KMS-11 (cell line): Measurements from ENCODE around the gene WDFY2.

Experiments
- H2AFZ ChIP-seq: fragments of 200-600 bp; sonication (generic); 2 replicates; pipeline ENCODE4 v1.6.1; 2016; ENCODE audit warnings: antibody characterized with exemption, mixed run types, low read depth
- H3K27ac ChIP-seq: fragments of 200-600 bp; sonication (generic); 2 replicates; pipeline ENCODE4 v1.6.1; 2016; ENCODE audit warnings: mild to moderate bottlenecking, mixed run types
- H3K27me3 ChIP-seq: fragments of 200-600 bp; sonication (generic); 2 replicates; pipeline ENCODE4 v1.6.1; 2017; ENCODE audit warnings: mild to moderate bottlenecking, low read depth, mixed run types, moderate library complexity; ENCODE audit not compliant: insufficient read depth
- H3K36me3 ChIP-seq: fragments of 200-600 bp; sonication (generic); 2 replicates; pipeline ENCODE4 v1.6.1; 2017; ENCODE audit warnings: mild to moderate bottlenecking, mixed run types; ENCODE audit not compliant: insufficient read depth
- H3K4me1 ChIP-seq: fragments of 200-600 bp; sonication (generic); 2 replicates; pipeline ENCODE4 v1.6.1; 2016; ENCODE audit warnings: mild to moderate bottlenecking, low read depth, mixed run types; ENCODE audit not compliant: poor library complexity, severe bottlenecking
- H3K4me2 ChIP-seq: fragments of 200-600 bp; sonication (generic); 2 replicates; pipeline ENCODE4 v1.7.0; 2016; ENCODE audit warnings: mild to moderate bottlenecking, mixed run types
- H3K4me3 ChIP-seq: fragments of 200-600 bp; sonication (generic); IDR thresholded peaks from 2 replicates; pipeline ENCODE4 v1.6.1; 2017; ENCODE audit warnings: low read depth, low read length, mixed read lengths; ENCODE audit not compliant: insufficient read depth
- H3K79me2 ChIP-seq: fragments of 200-600 bp; sonication (generic); 2 replicates; pipeline ENCODE4 v1.6.1; 2016; ENCODE audit warnings: low read depth, mixed run types; ENCODE audit not compliant: insufficient read depth
- H3K9ac ChIP-seq: fragments of 200-600 bp; sonication (generic); 2 replicates; pipeline ENCODE4 v1.6.1; 2016; ENCODE audit warnings: mild to moderate bottlenecking, mixed run types
- H4K20me1 ChIP-seq: fragments of 200-600 bp; sonication (generic); 2 replicates; pipeline ENCODE4 v1.6.1; 2016; ENCODE audit warnings: mild to moderate bottlenecking, mixed run types; ENCODE audit not compliant: insufficient read depth
- CTCF ChIP-seq: fragments of 200-600 bp; sonication (generic); conservative IDR thresholded peaks from 2 replicates; pipeline ENCODE4 v1.6.1; 2017; ENCODE audit warnings: low read depth, mild to moderate bottlenecking, antibody characterized with exemption, low read length, moderate library complexity, mixed read lengths

WDFY2 gene

GRCh38 chr13:51660813-51661212, 76.6 kb downstream of the WDFY2 start:
- Histone ChIP-seq H3K4me1 (no peaks in the 10 kb centered on the region), H3K36me3 (no peaks in the 10 kb centered on the region), H3K4me2 (no peak overlapping the region), H3K4me3 (no peak overlapping the region), H3K9ac (no peak overlapping the region), H2AFZ (no peak overlapping the region), H3K79me2 (no peaks in the 10 kb centered on the region), H4K20me1 (no peaks in the 10 kb centered on the region), H3K27me3 (no peaks in the 10 kb centered on the region), H3K27ac (no peak overlapping the region)
- TF ChIP-seq CTCF, result no peak

- H3K27ac ChIP-seq, result no peak overlapping the region
- no peaks in the 10 kb centered on the region for H3K79me2 ChIP-seq
- no peak overlapping the region for H3K4me2 ChIP-seq
- no peak overlapping the region for H2AFZ ChIP-seq
- no peaks in the 10 kb centered on the region for H3K4me1 ChIP-seq
- no peak overlapping the region for H3K9ac ChIP-seq
- H3K27me3 ChIP-seq, result no peaks in the 10 kb centered on the region
- H3K4me3 ChIP-seq, result no peak overlapping the region
- TF ChIP-seq CTCF, result no peak
- no peaks in the 10 kb centered on the region for H3K36me3 ChIP-seq
- no peaks in the 10 kb centered on the region for H4K20me1 ChIP-seq
Observed at GRCh38 chr13:51663973-51664957, 80.0 kb downstream of the WDFY2 start.

GRCh38 chr13:51665456-51665855, 81.2 kb downstream of the WDFY2 start:
- TF ChIP-seq CTCF, result no peak
- H3K36me3 ChIP-seq, result no peaks in the 10 kb centered on the region
- H3K4me2 ChIP-seq, result no peak overlapping the region
- no peak overlapping the region for H2AFZ ChIP-seq
- H3K27me3 ChIP-seq, result no peaks in the 10 kb centered on the region
- H3K9ac ChIP-seq, result no peak overlapping the region
- H4K20me1 ChIP-seq, result no peaks in the 10 kb centered on the region
- no peaks in the 10 kb centered on the region for H3K4me1 ChIP-seq
- no peak overlapping the region for H3K27ac ChIP-seq
- no peaks in the 10 kb centered on the region for H3K79me2 ChIP-seq
- no peak overlapping the region for H3K4me3 ChIP-seq

GRCh38 chr13:51666374-51666773, 82.1 kb downstream of the WDFY2 start:
- Histone ChIP-seq H2AFZ (no peak overlapping the region), H3K4me1 (no peaks in the 10 kb centered on the region), H3K4me3 (no peak overlapping the region), H3K79me2 (no peaks in the 10 kb centered on the region), H3K4me2 (no peak overlapping the region), H3K9ac (no peak overlapping the region), H3K36me3 (no peaks in the 10 kb centered on the region), H4K20me1 (no peaks in the 10 kb centered on the region), H3K27me3 (no peaks in the 10 kb centered on the region), H3K27ac (no peak overlapping the region)
- no peak for TF ChIP-seq CTCF
